ENCODE measurements around the gene SLC47A2.

SLC47A2 gene

GRCh38 chr17:19726631-19727376, 10.4 kb upstream of the SLC47A2 start:
- DNase-seq = no peak

GRCh38 chr17:19725486-19725885, 9.1 kb upstream of the SLC47A2 start:
- DNase-seq = no peak

GRCh38 chr17:19724501-19725420, 8.4 kb upstream of the SLC47A2 start:
- DNase-seq = no peak

- DNase-seq = no peak
Observed at GRCh38 chr17:19723964-19724363, 7.6 kb upstream of the SLC47A2 start.

- DNase-seq = no peak
Observed at GRCh38 chr17:19720631-19721426, 4.4 kb upstream of the SLC47A2 start.

GRCh38 chr17:19720210-19720475, 3.8 kb upstream of the SLC47A2 start:
- DNase-seq = no peak

- no peak for DNase-seq
Observed at GRCh38 chr17:19719355-19720209, 3.2 kb upstream of the SLC47A2 start.

- DNase-seq = peak; percentile 15
Observed at GRCh38 chr17:19718613-19719354, 2.4 kb upstream of the SLC47A2 start.

GRCh38 chr17:19718041-19718612, 1.7 kb upstream of the SLC47A2 start:
- no peak for DNase-seq

- DNase-seq = no peak
Observed at GRCh38 chr17:19717411-19717908, 1.1 kb upstream of the SLC47A2 start.

GRCh38 chr17:19717031-19717360, 612 bp upstream of the SLC47A2 start:
- DNase-seq = no peak

GRCh38 chr17:19714542-19715411, 1.6 kb downstream of the SLC47A2 start:
- no peak for DNase-seq

- DNase-seq = no peak
Observed at GRCh38 chr17:19713901-19714361, 2.5 kb downstream of the SLC47A2 start.

- no peak for DNase-seq
Observed at GRCh38 chr17:19713462-19713861, 2.9 kb downstream of the SLC47A2 start.

- no peak for DNase-seq
Observed at GRCh38 chr17:19712436-19713004, 3.9 kb downstream of the SLC47A2 start.

- DNase-seq = no peak
Observed at GRCh38 chr17:19709841-19710240, 6.5 kb downstream of the SLC47A2 start.

GRCh38 chr17:19708431-19709175, 7.8 kb downstream of the SLC47A2 start:
- DNase-seq = no peak

GRCh38 chr17:19707728-19708221, 8.6 kb downstream of the SLC47A2 start:
- no peak for DNase-seq

All from NCI-H1694 (cell line).